ENCODE measurements around the gene DAZAP1. TPM values are rescaled to one million over a fixed set of nuclear protein-coding genes. Genes with fewer than 3 reads are reported as not detected.

The DAZAP1 gene
- total RNA-seq (2022; extraction: Qiagen RNA extraction): 79.5 to 119 TPM (median 110 TPM) in 5 replicates

GRCh38 chr19:1407528-1408299 lies at the start of gene DAZAP1:
DAZAP1 (plus strand) TSS chr19:1407586; CDS start chr19:1407774, 188 bp downstream.

DNA sequence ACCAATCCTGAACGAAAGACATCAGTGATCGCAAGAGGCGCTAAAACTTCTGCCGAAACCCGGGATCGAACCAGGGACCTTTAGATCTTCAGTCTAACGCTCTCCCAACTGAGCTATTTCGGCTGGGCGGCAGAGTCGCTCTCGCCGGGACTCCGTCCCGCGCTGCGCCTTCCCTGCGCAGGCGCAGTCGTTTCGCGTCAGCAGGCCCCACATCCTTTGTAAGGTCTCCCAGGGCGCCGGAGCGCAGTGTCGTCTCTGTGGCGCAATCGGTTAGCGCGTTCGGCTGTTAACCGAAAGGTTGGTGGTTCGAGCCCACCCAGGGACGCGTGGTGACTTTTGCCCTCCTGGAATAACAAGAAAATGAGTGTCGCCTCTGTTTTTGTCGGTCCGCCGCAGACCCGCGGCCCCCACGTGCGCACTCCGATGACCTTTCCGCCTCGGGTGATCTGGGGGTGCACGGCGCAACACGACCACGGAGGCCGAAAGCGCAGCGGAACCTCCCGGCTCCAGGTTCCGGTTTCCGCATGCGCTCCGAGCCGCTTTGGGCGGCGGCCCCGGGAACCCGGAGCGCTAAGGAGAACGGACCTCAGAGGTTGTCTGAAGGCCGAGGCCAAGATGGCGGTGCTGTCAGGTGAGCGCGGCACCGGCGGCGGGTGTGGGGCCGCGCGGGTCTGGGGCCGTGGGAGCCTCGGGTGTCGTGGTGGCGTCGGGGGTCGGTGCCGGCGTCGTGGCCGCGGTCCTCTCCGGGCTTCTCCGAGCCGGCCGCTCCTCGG lies 23.9 kb upstream of the DAZAP1 start, which contains the start of gene NDUFS7:
TSS of gene NDUFS7 (plus strand) at position 596 of the 773 bp plus-strand sequence. CDS start at position 616, 20 bp downstream.

DNA sequence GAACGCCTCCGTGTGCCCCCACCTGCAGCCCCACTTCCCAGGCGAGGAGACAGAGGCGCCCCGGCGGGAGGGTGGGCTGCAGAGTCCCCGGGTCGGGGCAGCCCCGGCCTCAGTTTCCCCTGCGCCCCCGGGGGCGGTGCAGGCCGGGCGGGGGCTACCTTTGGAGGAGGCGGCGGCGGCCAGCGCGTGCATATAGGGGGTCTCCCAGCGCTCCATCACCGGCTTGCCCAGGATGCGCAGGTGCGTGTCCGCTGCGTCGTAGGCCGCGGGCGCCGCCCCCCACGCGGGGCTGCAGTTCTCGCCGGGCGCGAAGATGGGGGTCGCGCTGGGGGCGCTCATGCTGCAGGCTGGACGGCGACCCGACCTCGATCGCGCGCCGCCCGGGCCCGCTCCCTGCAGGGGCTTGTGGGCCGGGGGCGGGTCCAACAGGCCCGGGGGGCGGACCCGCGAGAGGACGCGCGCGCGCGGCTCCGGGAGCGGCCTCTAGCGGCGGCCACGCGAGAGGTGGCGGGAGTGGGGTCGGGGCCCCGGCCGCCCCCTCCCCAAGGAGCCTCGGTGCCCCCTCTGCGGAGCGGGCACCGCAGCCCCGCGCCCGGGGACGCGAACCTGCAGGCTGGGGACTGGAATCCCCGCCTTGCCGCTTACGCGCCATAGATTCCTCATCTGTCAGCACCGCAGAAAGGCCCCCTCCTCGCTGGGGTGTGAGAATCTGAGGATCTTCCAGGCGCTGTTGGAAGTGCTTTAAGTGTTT lies 6.1 kb upstream of the DAZAP1 start, which contains the start of gene GAMT:
TSS of gene GAMT (minus strand) at position 405 of the 751 bp plus-strand sequence. CDS start at position 339, 66 bp downstream.

GRCh38 chr19:1438035-1438932 lies 30.9 kb downstream of the DAZAP1 start, which contains the start of gene RPS15:
RPS15 (plus strand) TSS chr19:1438396; CDS start chr19:1438426, 30 bp downstream.

DNA sequence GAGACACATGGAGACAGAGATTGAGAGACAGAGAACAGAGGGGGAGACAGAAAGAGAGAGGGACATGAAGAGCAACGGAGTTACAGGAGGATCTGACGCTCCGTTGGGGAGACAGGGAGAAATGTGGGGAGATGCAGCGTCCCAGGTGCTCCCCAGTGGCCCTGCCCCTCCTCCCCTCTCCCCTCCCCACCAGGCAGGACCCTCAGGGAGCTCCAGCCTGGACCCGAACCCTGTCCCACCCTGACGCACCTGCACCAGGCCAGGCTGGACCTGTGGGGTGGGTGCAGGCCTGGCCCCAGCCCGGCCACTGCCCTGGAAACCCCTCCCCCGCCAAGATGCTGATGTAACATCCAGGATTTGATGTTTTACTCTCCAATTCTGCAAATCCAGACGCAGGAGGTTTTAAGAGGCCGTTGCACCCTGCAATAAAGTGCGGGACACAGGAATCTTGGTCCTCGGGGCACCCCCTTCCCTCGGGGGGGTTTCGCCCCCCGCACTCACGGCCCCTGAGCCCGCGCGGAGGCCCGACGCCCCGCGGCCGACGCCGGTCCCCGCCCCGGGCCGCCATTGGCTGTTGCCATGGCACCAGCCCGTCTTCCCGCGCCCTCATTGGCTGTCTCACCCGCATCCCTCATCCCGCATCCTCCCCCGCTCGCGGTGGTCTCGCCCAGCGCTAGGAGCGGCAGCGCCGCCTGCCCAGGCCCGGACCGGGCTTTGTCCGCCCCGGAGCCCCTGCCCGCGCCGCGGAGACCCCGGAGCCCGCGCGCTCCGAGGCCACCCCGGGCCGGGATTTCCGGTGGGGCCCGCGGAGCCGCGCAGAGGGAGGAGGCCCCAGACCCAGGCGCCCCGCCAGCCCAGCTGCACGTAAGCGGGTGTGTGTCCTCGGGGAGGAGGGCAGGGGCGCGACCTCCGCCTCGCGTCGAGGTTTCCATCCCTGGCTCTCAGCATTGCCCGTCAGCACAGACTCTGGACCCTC lies 42.4 kb downstream of the DAZAP1 start, which contains the start of gene APC2:
TSS of gene APC2 (plus strand) at position 655 of the 976 bp plus-strand sequence. CDS start 2,881 bp downstream, outside the sequence.

GRCh38 chr19:1478934-1479707 lies 71.7 kb downstream of the DAZAP1 start, which contains the start of gene C19orf25:
C19orf25 (minus strand) TSS chr19:1479215; CDS start chr19:1478903, 312 bp downstream.

Other genes with a start within 250 kb of the DAZAP1 start
- gene SBNO2, start 233.3 kb upstream of the DAZAP1 start, total RNA-seq (2022; extraction: Qiagen RNA extraction): 18.1 to 33.6 TPM (median 32.9 TPM) in 5 replicates
- 29.4 to 42.3 TPM (median 38.7 TPM) in 5 replicates for gene STK11, start 201.8 kb upstream of the DAZAP1 start, total RNA-seq (2022; extraction: Qiagen RNA extraction)
- 1.9 to 5.3 TPM (median 4.0 TPM) in 5 replicates for gene CBARP, start 169.6 kb upstream of the DAZAP1 start, total RNA-seq (2022; extraction: Qiagen RNA extraction)
- 78.2 to 173 TPM (median 164 TPM) in 5 replicates for gene ATP5F1D, start 165.8 kb upstream of the DAZAP1 start, total RNA-seq (2022; extraction: Qiagen RNA extraction)
- gene MIDN, start 159.0 kb upstream of the DAZAP1 start, total RNA-seq (2022; extraction: Qiagen RNA extraction): 46.2 to 71.8 TPM (median 63.4 TPM) in 5 replicates
- gene CIRBP, start 138.3 kb upstream of the DAZAP1 start, total RNA-seq (2022; extraction: Qiagen RNA extraction): 102 to 197 TPM (median 115 TPM) in 5 replicates
- 46.5 to 92.2 TPM (median 76.5 TPM) in 5 replicates for gene FAM174C, start 132.1 kb upstream of the DAZAP1 start, total RNA-seq (2022; extraction: Qiagen RNA extraction)
- 0.88 to 2.2 TPM (median 2.1 TPM) in 5 replicates for gene EFNA2, start 121.7 kb upstream of the DAZAP1 start, total RNA-seq (2022; extraction: Qiagen RNA extraction)
- 65.2 to 75.4 TPM (median 72.9 TPM) in 5 replicates for gene NDUFS7, start 23.7 kb upstream of the DAZAP1 start, total RNA-seq (2022; extraction: Qiagen RNA extraction)
- 25.9 to 45.1 TPM (median 41.6 TPM) in 5 replicates for gene GAMT, start 6.0 kb upstream of the DAZAP1 start, total RNA-seq (2022; extraction: Qiagen RNA extraction)
- gene RPS15, start 30.8 kb downstream of the DAZAP1 start, total RNA-seq (2022; extraction: Qiagen RNA extraction): 1,548 to 1,857 TPM (median 1,670 TPM) in 5 replicates
- gene APC2, start 42.5 kb downstream of the DAZAP1 start, total RNA-seq (2022; extraction: Qiagen RNA extraction): 0.87 to 1.9 TPM (median 1.6 TPM) in 5 replicates
- 8.7 to 17.7 TPM (median 16.1 TPM) in 5 replicates for gene C19orf25, start 71.6 kb downstream of the DAZAP1 start, total RNA-seq (2022; extraction: Qiagen RNA extraction)
- gene PCSK4, start 82.8 kb downstream of the DAZAP1 start, total RNA-seq (2022; extraction: Qiagen RNA extraction): 0.38 to 1.2 TPM (median 0.78 TPM) in 5 replicates
- gene REEP6, start 83.6 kb downstream of the DAZAP1 start, total RNA-seq (2022; extraction: Qiagen RNA extraction): 4.1 to 6.0 TPM (median 5.6 TPM) in 5 replicates
- gene ADAMTSL5, start 105.4 kb downstream of the DAZAP1 start, total RNA-seq (2022; extraction: Qiagen RNA extraction): 2.4 to 4.9 TPM (median 3.0 TPM) in 5 replicates
- not detected in 5 replicates for gene PLK5, start 116.5 kb downstream of the DAZAP1 start, total RNA-seq (2022; extraction: Qiagen RNA extraction)
- 6.6 to 13.6 TPM (median 9.9 TPM) in 5 replicates for gene MEX3D, start 160.7 kb downstream of the DAZAP1 start, total RNA-seq (2022; extraction: Qiagen RNA extraction)
- 28.2 to 52.9 TPM (median 48.4 TPM) in 5 replicates for gene MBD3, start 185.3 kb downstream of the DAZAP1 start, total RNA-seq (2022; extraction: Qiagen RNA extraction)
- gene UQCR11, start 197.9 kb downstream of the DAZAP1 start, total RNA-seq (2022; extraction: Qiagen RNA extraction): 110 to 133 TPM (median 114 TPM) in 5 replicates
- gene TCF3, start 245.0 kb downstream of the DAZAP1 start, total RNA-seq (2022; extraction: Qiagen RNA extraction): 49.9 to 74.5 TPM (median 66.2 TPM) in 5 replicates

Measured in A549 treated with dexamethasone at 1 μM for 4 hours (cell line).